HG03103 (cell line): ENCODE results near the gene SIPA1L3.
"Not testable (repeated sequence)": the region's sequence is repeated elsewhere in the genome, so short reads cannot be mapped to it uniquely, and the experiment has no call there.

Experiments
- ATAC-seq: cut with Tn5 transposase; IDR thresholded peaks from one replicate; pipeline ENCODE4 v1.9.1; 2021; ENCODE audit warnings: low read depth; ENCODE audit not compliant: unreplicated experiment

The SIPA1L3 gene

GRCh38 chr19:37907735-37908455 is 887 bp downstream of the SIPA1L3 start:
- no peak for ATAC-seq

- no peak for ATAC-seq
These were observed 2.7 kb downstream of the SIPA1L3 start for GRCh38 chr19:37909661-37910199.

- no peak for ATAC-seq
These were observed 7.9 kb downstream of the SIPA1L3 start for GRCh38 chr19:37914908-37915307.

- no peak for ATAC-seq
These were observed 13.8 kb downstream of the SIPA1L3 start for GRCh38 chr19:37920591-37921450.

- not testable (repeated sequence) for ATAC-seq
These were observed 17.6 kb downstream of the SIPA1L3 start for GRCh38 chr19:37924573-37924972.

- ATAC-seq: no peak
These were observed 18.2 kb downstream of the SIPA1L3 start for GRCh38 chr19:37925212-37925611.

- no peak for ATAC-seq
These were observed 19.2 kb downstream of the SIPA1L3 start for GRCh38 chr19:37926255-37926654.

GRCh38 chr19:37926711-37927110 is 19.7 kb downstream of the SIPA1L3 start:
- no peak for ATAC-seq

- peak; percentile 72 for ATAC-seq
These were observed 21.7 kb downstream of the SIPA1L3 start for GRCh38 chr19:37928527-37929286.

GRCh38 chr19:37929355-37929923 is 22.4 kb downstream of the SIPA1L3 start:
- ATAC-seq: no peak

GRCh38 chr19:37930416-37930815 is 23.4 kb downstream of the SIPA1L3 start:
- ATAC-seq: no peak

- ATAC-seq: no peak
These were observed 25.1 kb downstream of the SIPA1L3 start for GRCh38 chr19:37931881-37932655.

- ATAC-seq: no peak
These were observed 26.3 kb downstream of the SIPA1L3 start for GRCh38 chr19:37932985-37933936.

GRCh38 chr19:37933937-37934358 is 26.9 kb downstream of the SIPA1L3 start:
- no peak for ATAC-seq

- no peak for ATAC-seq
These were observed 28.3 kb downstream of the SIPA1L3 start for GRCh38 chr19:37935341-37935740.

- ATAC-seq: no peak
These were observed 29.2 kb downstream of the SIPA1L3 start for GRCh38 chr19:37936166-37936565.

- ATAC-seq: no peak
These were observed 29.9 kb downstream of the SIPA1L3 start for GRCh38 chr19:37936886-37937285.

- ATAC-seq: no peak
These were observed 31.3 kb downstream of the SIPA1L3 start for GRCh38 chr19:37938353-37938752.
